Keratinocyte (primary cell): ENCODE measurements around the gene ITIH1.

Experiments used
- EZH2 ChIP-seq: IDR thresholded peaks from one replicate; pipeline ENCODE4 v1.6.1; 2012; ENCODE audit warnings: inconsistent platforms, mild to moderate bottlenecking, low read length, moderate library complexity
- TF ChIP-seq, protein P1 (sequence below), 3 experiments: IDR thresholded peaks in 1 of 3; conservative IDR thresholded peaks in 1 of 3; optimal IDR thresholded peaks in 1 of 3; 2 replicates in 2 of 3; 3 replicates in 1 of 3; pipeline versions ENCODE3 to v1.5.1; 2011; ENCODE audit warnings: low read length in 3 of 3, mild to moderate bottlenecking in 3 of 3, moderate library complexity in 2 of 3, control low read depth in 1 of 3, inconsistent platforms in 1 of 3; ENCODE audit not compliant: insufficient read depth in 2 of 3; ENCODE audit errors: extremely low read depth in 1 of 3

DNA sequence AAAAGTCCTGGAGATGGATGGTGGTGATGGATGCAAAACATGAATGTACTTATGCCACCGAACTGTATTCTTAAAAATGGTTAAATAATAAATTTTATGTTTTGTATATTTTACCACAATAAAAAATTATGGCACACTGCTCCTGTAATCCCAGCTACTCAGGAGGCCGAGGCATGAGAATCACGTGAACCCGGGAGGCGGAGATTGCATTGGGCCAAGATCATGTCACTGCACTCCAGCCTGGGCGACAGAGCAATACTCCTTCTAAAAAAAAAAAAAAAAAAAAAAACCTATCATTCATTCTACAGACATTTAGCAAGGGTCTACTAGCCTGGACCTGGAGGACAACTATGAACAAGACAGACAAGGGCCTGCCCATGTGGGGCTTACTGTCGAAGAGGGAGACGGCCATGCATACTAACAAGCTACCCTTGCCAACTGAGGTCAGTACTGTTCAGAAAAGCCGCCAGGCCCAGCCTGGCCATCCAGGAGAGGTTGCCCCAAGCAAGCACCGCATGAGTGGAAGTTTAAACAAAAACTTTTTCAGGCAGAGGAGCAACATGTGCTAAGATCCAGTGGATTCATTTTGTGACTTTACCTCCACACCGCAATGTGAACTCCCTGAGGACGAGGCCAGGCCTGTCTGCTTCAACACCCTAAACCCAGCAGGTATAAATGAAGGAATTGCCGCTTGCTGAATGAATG, 3.9 kb upstream of the ITIH1 start:
- TF ChIP-seq, protein P1, sequence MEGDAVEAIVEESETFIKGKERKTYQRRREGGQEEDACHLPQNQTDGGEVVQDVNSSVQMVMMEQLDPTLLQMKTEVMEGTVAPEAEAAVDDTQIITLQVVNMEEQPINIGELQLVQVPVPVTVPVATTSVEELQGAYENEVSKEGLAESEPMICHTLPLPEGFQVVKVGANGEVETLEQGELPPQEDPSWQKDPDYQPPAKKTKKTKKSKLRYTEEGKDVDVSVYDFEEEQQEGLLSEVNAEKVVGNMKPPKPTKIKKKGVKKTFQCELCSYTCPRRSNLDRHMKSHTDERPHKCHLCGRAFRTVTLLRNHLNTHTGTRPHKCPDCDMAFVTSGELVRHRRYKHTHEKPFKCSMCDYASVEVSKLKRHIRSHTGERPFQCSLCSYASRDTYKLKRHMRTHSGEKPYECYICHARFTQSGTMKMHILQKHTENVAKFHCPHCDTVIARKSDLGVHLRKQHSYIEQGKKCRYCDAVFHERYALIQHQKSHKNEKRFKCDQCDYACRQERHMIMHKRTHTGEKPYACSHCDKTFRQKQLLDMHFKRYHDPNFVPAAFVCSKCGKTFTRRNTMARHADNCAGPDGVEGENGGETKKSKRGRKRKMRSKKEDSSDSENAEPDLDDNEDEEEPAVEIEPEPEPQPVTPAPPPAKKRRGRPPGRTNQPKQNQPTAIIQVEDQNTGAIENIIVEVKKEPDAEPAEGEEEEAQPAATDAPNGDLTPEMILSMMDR (optimal IDR thresholded peaks at IDR 0.05 in 1 of 3, IDR thresholded peaks at IDR 0.05 in 1 of 3, conservative IDR thresholded peaks at IDR 0.05 in 1 of 3; ENCODE audit: extremely low read depth in 1 of 3, insufficient read depth in 2 of 3, low read length in 3 of 3), result no peak
- no peak for TF ChIP-seq EZH2
